ENCODE measurements around the gene EPC2. TPM values are rescaled to one million over a fixed set of nuclear protein-coding genes. Genes with fewer than 3 reads are reported as not detected.
"Not testable (repeated sequence)": the region's sequence is repeated elsewhere in the genome, so short reads cannot be mapped to it uniquely, and the experiment has no call there.

The EPC2 gene
- total RNA-seq, 2 donors from 2014 or later, result 19.7 to 25.4 TPM

GRCh38 chr2:148634749-148635148, 9.8 kb upstream of the EPC2 start:
- no peak for ATAC-seq

GRCh38 chr2:148638543-148638942, 6.0 kb upstream of the EPC2 start:
- intact Hi-C loops (cut with DNase I, micrococcal nuclease), result no loop called here
- no peak for ATAC-seq

More at GRCh38 chr2:148634749-148635148, 9.8 kb upstream of the EPC2 start:
- intact Hi-C loops (cut with DNase I, micrococcal nuclease), result no loop called here
- DNase-seq, result no peak

GRCh38 chr2:148640767-148641166, 3.8 kb upstream of the EPC2 start:
- intact Hi-C loops (cut with DNase I, micrococcal nuclease), result no loop called here
- DNase-seq, result no peak
- ATAC-seq, result no peak

More at GRCh38 chr2:148638543-148638942, 6.0 kb upstream of the EPC2 start:
- no peak for DNase-seq

GRCh38 chr2:148642112-148642744, 2.3 kb upstream of the EPC2 start:
- intact Hi-C loops (cut with DNase I, micrococcal nuclease), result no loop called here
- ATAC-seq (no peak), DNase-seq (no peak)

GRCh38 chr2:148642891-148643416, 1.6 kb upstream of the EPC2 start:
- intact Hi-C loops (cut with DNase I, micrococcal nuclease), result no loop called here
- ATAC-seq (no peak), DNase-seq (no peak)

- ATAC-seq, result no peak
- no peak for DNase-seq
- intact Hi-C loops (cut with DNase I, micrococcal nuclease), result no loop called here
These were observed 1.1 kb upstream of the EPC2 start for GRCh38 chr2:148643421-148643820.

GRCh38 chr2:148644883-148645538, 460 bp downstream of the EPC2 start:
- intact Hi-C loops (cut with DNase I, micrococcal nuclease), result no loop called here
- peak; percentile 90 to 96 for DNase-seq
- ATAC-seq, result peak; percentile 81

DNA sequence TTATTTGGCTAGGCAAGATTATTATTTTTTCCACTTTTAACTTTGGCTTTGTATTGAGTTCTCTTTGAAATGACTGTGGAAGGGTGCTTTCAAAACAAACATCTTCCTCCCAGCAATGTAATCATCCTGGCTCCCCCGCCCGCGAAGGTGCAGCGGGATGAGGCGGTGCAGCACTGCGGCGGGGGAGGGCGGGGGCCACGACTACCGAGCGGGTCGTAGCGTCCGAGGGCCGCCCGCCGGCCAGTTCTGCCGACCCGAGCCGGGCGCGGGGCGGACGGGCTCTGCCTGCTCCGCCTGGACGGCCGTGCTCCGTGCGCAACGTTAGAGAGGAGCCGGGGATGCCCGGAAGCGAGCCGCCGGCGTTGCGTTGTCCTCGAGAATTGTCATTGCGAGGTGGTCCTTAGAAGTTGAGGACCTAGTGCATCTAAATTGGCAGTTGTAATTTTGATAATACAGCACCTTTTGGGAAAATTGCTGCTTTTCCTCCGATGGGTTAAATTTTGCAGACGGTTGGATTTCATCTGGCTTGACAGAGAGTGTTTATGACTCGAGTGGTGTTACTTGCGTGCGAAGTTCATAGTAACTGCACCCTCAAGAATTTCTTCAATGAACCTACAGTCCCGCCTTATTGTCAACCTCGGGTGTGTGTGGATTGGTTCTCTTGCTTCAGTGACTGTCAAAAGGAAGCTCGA, 1.1 kb downstream of the EPC2 start:
- intact Hi-C loops (cut with DNase I, micrococcal nuclease), result no loop called here
- ATAC-seq (peak; percentile 60), DNase-seq (peak; percentile 62 to 63)

DNA sequence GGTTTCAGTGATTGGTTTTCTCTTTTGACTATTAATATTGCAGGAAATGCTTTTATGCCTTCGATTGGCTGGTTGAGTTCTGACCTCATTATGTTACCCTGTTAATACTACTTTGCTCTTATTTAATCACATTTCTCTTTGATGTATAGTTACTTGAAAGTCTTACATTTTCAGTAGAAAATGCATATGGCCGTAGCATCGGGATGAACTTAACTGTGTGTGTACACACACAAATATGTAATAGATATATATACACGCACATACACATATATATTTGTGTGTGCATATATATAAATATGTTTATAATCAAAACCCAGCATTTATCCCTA, 1.6 kb downstream of the EPC2 start:
- DNase-seq, result no peak
- no peak for ATAC-seq
- intact Hi-C loops (cut with DNase I, micrococcal nuclease), result no loop called here

GRCh38 chr2:148647711-148648110, 3.2 kb downstream of the EPC2 start:
- DNase-seq; intact Hi-C loops (cut with DNase I, micrococcal nuclease); ATAC-seq: not testable (repeated sequence)

DNA sequence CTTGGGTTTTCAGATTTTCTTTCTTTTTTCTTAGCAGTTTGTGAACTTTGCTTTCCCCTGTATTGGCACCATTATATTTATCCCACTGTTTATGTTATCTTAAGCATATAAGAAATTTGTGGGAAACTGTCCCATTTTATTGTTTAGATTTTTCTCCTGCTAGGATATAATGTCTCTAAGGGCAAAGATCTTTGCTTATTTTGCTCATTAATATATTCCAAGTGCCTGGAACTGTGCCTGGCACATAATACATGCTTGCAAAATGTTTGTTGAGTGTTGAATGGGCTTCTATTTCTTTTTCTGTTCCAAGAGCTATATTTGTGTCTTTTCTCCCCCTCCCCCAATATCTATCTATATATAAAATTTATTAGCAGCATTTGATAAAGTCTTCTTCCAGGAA, 5.4 kb downstream of the EPC2 start:
- intact Hi-C loops (cut with DNase I, micrococcal nuclease), result no loop called here
- DNase-seq (no peak), ATAC-seq (no peak)

GRCh38 chr2:148650881-148651280, 6.3 kb downstream of the EPC2 start:
- no peak for ATAC-seq
- no peak for DNase-seq
- intact Hi-C loops (cut with DNase I, micrococcal nuclease), result no loop called here

DNA sequence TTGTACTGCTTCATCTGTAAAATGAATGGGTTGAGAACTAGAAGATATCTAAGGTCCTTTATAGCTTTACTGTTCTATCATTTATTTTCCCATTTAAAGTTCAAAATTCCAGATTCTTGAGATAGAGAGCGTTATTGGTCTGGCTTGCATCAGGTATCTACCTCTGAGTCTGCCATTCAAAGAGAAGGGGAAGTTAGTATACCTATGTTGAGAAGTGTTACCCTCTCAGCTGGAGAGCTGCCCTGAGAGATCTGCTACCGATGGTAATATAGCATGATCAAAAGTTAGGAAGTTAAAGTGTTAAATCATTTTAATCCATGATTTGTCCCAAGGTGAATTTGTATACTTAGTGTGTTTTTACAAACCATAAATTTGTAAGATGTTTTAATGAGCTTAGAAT, 7.4 kb downstream of the EPC2 start:
- DNase-seq (no peak), ATAC-seq (no peak)
- intact Hi-C loops (cut with DNase I, micrococcal nuclease), result no loop called here

DNA sequence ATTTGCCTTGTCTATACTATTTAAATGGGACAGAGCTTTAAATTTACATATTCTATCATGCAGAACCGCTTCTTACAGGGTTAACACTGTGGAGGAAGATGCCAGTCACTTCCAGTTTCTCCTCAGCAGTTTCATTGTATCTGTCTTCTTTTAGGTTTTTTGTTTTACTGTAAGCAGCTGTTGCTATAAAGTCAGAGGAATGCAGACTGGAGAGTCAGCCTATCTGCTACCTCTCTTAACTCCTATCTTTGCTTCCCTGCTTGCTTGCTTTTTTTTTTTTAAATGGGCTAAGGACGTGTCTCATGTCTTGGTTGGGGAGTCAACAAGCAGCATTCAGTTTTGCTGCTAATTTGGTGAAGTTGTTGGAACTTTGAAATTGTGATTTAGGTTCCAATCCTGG, 8.9 kb downstream of the EPC2 start:
- DNase-seq, result no peak
- ATAC-seq, result no peak
- intact Hi-C loops (cut with DNase I, micrococcal nuclease), result no loop called here

- DNase-seq (no peak), ATAC-seq (no peak)
- intact Hi-C loops (cut with DNase I, micrococcal nuclease), result no loop called here
These were observed 9.9 kb downstream of the EPC2 start for GRCh38 chr2:148654435-148654834.

- no peak for ATAC-seq
- intact Hi-C loops (cut with DNase I, micrococcal nuclease), result no loop called here
- DNase-seq, result no peak
These were observed 12.0 kb downstream of the EPC2 start for GRCh38 chr2:148656516-148656915.

DNA sequence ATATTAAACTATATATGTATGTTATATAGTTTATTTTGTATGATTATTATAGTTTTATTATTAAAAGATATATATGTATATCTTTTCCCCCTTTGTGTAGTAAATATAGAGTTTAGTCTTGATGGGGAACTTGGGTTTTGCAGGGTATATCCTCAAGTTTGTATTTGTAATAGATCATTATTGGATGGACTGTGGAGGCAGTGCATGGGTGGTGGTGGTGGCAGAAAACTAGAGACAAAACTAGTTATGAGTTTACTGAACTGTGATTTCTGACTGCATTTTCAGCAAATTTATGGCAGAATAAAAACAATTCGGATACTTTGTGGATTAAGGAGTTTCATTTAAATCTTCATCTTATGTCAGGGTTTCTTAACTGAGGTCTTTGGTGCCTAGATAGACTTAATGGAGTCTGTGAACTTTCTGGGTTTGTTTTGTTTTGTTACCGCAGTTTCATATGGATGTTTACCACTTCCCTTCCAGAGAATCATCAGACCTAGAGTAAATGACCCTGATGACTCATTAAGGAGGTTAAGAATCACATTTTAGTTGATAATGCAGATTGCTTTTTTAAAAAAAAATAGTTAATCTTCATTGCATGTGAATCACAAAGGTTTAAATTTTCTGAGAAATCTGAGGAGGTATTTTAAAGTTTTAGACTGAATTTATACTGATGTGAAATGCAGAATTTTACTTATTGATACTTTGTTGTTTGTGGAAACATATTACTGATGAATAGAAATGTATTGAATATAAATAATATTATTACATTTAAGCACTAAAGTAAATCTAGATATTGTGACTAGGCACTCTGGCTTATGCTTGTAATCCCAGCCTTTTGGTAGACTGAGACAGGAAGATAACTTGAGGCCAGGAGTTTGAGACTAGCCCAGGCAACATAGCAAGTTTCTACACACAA, 14.5 kb downstream of the EPC2 start:
- no peak for DNase-seq
- intact Hi-C loops (cut with DNase I, micrococcal nuclease), result no loop called here
- ATAC-seq, result no peak

- ATAC-seq (no peak), DNase-seq (no peak)
- intact Hi-C loops (cut with DNase I, micrococcal nuclease), result no loop called here
These were observed 16.4 kb downstream of the EPC2 start for GRCh38 chr2:148660999-148661398.

DNA sequence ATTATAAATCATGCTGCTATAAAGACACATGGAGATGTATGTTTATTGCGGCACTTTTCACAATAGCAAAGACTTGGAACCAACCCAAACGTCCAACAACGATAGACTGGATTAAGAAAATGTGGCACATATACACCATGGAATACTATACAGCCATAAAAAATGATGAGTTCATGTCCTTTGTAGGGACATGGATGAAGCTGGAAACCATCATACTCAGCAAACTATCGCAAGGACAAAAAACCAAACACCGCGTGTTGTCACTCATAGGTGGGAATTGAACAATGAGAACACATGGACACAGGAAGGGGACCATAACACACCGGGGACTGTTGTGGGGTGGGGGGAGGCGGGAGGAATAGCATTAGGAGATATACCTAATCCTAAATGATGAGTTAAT, 17.8 kb downstream of the EPC2 start:
- intact Hi-C loops (cut with DNase I, micrococcal nuclease); DNase-seq; ATAC-seq: not testable (repeated sequence)
